AG09309 (cell line): ENCODE results near the gene GRIP1.

Experiments used
- DNase-seq: peaks from one replicate; pipeline ENCODE4 v3.0.0-alpha.2; 2010; ENCODE audit warnings: low read depth
- H3K4me3 ChIP-seq: 2 replicates; pipeline ENCODE4 v1.5.1; 2011; ENCODE audit warnings: mild to moderate bottlenecking, low read depth, low read length, moderate library complexity; ENCODE audit not compliant: control insufficient read depth
- TF ChIP-seq, protein P1 (sequence below): IDR thresholded peaks from 2 replicates; pipeline ENCODE4 v1.5.1; 2011; ENCODE audit warnings: mild to moderate bottlenecking, low read depth, low read length, inconsistent platforms; ENCODE audit not compliant: insufficient read depth, control insufficient read depth; ENCODE audit errors: missing control alignments

Gene GRIP1

DNA sequence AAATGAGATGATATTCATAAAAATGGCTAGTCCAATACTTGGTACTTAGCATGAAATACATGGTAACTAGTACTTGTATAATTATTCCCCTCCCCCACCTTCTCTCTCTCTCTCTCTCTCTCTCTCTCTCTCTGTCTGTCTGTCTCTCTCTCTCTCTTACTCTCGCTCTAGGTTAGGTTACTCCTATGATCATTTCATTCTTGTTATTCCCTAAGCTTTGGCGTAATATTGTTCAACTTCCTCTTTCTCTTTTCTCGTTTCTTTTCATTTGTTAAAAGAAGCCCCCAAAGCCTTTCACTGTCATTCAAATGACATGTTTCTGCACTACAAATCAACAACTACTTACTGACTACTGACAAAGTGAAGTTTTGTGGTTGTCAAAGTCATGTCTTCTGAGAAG is 89.8 kb downstream of the GRIP1 start:
- TF ChIP-seq, protein P1, sequence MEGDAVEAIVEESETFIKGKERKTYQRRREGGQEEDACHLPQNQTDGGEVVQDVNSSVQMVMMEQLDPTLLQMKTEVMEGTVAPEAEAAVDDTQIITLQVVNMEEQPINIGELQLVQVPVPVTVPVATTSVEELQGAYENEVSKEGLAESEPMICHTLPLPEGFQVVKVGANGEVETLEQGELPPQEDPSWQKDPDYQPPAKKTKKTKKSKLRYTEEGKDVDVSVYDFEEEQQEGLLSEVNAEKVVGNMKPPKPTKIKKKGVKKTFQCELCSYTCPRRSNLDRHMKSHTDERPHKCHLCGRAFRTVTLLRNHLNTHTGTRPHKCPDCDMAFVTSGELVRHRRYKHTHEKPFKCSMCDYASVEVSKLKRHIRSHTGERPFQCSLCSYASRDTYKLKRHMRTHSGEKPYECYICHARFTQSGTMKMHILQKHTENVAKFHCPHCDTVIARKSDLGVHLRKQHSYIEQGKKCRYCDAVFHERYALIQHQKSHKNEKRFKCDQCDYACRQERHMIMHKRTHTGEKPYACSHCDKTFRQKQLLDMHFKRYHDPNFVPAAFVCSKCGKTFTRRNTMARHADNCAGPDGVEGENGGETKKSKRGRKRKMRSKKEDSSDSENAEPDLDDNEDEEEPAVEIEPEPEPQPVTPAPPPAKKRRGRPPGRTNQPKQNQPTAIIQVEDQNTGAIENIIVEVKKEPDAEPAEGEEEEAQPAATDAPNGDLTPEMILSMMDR = no peak
- H3K4me3 ChIP-seq = no peak overlapping the region
- DNase-seq = no peak

DNA sequence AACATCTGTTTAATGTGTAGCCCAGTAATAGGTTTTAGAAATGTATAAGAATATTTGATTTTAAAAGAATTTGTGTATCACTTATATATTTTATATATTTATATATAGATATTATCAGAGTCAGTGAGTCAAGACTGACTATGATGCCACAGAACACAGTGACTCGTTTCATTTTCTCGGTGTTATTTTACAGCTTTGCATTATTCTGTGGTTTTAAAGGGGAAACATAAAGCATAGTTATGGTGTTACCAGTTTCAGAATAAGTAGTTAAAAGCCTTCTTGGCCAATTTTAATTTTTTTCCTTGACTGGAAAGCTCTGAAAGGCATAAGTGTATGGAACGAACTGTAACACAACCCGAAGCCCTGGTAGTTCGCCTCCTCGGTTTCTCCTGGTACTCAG is 91.0 kb downstream of the GRIP1 start:
- DNase-seq = no peak
- TF ChIP-seq, protein P1 = no peak

DNA sequence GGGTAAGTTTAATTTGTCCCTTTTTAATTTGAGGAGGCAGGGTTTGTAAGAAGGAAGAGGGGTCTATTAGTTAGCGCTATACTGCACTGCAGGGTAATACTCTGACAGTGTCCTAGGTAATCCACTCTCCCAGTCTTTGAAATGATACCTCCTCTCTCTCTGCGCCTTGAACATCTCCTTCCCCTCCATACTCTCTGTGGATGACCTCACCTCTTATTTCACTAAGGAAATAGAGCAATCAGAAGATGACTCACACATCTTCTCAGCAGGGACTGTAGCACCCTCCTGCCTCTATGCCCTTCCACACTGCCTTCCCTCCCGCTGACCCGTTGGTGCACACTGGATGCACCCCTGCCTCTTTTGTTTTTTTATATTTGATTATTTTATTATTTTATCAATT is 94.2 kb downstream of the GRIP1 start:
- TF ChIP-seq, protein P1 = no peak
- no peak for DNase-seq
- no peak overlapping the region for H3K4me3 ChIP-seq

More for the DNA sequence above, 91.0 kb downstream of the GRIP1 start:
- no peak overlapping the region for H3K4me3 ChIP-seq

DNA sequence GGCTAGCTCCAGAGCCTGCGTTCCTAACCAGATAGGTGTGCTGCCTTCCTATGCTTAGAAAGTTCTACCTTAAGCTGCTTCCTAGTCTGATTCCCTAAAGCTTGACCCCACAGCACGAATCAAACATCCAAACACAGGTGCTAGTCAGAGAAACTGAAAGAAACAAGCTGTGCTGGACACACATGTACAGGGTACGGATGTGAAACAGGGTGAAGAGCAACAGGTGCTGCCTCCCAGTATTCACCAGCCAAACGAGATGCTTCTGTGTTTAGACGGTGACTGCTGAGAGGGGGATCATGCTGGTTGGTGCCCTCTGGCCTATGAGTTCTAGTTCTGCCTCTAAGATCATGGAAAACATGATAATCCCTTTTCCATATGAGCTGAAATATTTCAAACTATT is 105.3 kb downstream of the GRIP1 start:
- H3K4me3 ChIP-seq = no peak overlapping the region
- DNase-seq = no peak
- TF ChIP-seq, protein P1 = no peak

DNA sequence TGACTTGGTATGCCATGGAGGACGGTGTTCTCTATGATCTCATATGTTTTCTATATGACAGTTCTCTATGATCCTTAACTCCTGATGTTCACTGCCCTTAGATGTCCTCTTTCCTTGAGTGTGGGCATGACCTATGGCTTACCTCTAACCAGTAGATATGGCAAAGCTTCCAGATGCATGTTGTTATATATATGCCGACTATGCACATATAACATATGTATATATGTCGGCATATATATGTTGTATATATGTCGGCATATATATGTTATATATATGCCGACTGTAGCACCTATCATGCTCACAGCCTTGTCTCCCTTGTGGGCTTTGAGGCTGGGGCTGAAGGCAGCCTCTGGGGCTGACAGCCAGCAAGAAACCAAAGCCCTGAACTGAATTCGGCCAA is 106.0 kb downstream of the GRIP1 start:
- no peak overlapping the region for H3K4me3 ChIP-seq
- TF ChIP-seq, protein P1 = no peak
- no peak for DNase-seq

DNA sequence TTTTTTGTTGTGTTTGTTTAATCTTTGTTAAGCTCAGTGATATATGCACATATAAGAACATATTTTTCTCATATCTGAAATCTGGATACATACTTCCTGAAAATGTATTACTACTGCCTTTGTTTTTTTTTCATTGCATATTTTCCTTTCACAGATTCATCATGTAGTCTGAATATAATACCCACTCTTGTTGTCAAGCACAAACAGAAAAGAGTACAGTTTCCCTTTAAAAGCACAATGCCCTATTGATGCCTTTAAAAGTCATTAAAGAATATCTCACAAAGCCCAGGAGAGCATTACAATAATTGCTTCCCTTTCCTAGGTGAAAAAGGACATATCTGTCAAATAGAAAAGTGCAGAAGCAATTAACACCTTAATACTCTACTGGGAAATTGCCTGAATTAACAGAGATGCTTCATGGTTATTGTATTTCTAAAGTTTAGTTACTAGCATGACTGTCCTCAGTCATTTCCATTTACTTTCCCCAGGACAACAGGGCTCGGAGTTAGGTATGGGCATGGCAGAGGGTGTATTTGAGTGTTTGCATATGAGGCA is 107.4 kb downstream of the GRIP1 start:
- TF ChIP-seq, protein P1 = no peak

DNA sequence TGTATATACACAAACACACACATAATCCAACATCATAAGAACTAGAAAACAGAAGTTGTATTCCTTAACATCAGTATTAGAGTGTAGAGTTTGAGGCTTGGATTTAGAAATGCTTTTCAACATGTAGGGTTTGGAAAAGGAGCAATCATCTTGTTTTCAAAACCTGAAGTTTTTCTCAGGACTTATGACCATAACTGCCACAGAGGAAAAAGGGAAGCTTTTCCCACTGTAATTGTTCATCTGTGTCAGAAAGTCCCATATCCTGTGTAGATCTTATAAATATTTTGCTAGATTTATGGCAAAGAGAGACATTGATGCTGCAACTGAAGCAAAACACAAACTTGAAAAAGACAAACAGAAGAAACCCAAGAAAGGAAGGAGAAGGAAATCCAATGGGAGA is 115.7 kb downstream of the GRIP1 start:
- H3K4me3 ChIP-seq = no peak overlapping the region
- TF ChIP-seq, protein P1 = no peak
- no peak for DNase-seq

More for the DNA sequence above, 107.4 kb downstream of the GRIP1 start:
- H3K4me3 ChIP-seq = no peak overlapping the region
- no peak for DNase-seq
